ENCODE results near the gene UGT1A3.
"Not testable (repeated sequence)": the region's sequence is repeated elsewhere in the genome, so short reads cannot be mapped to it uniquely, and the experiment has no call there.

Gene UGT1A3

DNA sequence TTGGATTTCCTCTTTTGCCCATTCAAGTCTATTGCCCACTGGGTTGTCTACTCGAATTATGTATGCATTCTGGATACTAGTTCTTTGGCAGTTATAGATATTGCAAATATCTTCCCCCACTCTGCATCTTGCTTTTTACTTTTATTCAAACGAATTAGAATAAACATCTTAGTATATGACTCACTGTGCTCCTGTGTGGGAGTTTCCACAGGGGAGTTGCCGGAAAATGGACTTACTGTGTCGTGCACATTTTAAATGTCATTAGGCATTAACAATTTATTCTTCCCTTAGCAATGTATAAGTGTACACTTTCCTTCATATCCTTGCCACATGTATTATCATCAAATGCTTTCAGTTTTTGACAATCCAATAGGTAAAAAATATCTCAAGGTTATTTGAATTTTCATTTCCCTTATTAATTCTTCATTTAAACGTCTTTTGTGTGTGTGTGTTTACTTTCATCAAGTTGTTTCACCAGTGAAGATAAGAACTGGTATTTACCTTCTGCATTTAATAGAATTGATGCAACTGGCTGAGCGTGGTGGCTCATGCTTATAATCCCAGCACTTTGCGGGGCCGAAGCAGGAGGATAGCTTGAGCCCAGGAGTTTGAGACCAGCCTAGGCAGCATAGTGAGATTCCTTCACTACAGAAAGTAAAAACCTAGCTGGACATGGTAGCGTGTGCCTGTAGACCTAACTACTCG lies 20.8 kb upstream of the UGT1A3 start:
- no peak for DNase-seq (ENCODE audit: low read depth in 2 of 2)

GRCh38 chr2:233708942-233709341 lies 19.9 kb upstream of the UGT1A3 start:
- DNase-seq (ENCODE audit: low read depth in 2 of 2), result no peak

GRCh38 chr2:233711312-233712008 lies 17.4 kb upstream of the UGT1A3 start:
- peak; percentile 29 to 30 for DNase-seq (ENCODE audit: low read depth in 2 of 2)

DNA sequence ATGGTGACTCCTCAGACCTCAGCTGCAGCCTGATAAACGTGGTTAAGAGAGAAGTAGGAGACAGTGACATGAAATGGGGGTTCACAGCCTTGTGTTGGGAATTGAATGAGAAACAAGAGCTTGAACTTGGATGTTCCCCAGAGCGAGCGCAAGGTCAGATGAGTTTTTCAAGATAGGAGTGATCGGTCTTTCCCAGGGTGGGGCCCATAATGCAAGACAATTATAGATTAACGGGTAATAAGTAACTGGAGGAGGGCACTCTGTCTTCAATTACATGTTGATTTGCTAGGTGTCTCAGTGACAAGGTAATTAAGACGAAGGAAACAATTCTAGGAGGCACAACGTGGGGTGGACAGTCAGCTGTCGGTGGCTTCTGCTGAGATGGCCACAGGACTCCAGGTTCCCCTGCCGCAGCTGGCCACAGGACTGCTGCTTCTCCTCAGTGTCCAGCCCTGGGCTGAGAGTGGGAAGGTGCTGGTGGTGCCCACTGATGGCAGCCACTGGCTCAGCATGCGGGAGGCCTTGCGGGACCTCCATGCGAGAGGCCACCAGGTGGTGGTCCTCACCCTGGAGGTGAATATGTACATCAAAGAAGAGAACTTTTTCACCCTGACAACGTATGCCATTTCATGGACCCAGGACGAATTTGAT lies 16.1 kb upstream of the UGT1A3 start, which contains the start of gene UGT1A5:
UGT1A5 (plus strand) TSS at position 297 of the 651 bp plus-strand sequence; CDS start at position 382, 85 bp downstream.
- no peak for DNase-seq (ENCODE audit: low read depth in 2 of 2)

DNA sequence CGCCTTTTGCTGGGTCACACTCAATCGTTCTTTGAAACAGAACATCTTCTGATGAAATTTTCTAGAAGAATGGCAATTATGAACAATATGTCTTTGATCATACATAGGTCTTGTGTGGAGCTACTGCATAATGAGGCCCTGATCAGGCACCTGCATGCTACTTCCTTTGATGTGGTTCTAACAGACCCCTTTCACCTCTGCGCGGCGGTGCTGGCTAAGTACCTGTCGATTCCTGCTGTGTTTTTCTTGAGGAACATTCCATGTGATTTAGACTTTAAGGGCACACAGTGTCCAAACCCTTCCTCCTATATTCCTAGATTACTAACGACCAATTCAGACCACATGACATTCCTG lies 15.6 kb upstream of the UGT1A3 start:
- DNase-seq (ENCODE audit: low read depth in 2 of 2), result no peak

GRCh38 chr2:233714121-233714520 lies 14.7 kb upstream of the UGT1A3 start:
- DNase-seq (ENCODE audit: low read depth in 2 of 2), result no peak

DNA sequence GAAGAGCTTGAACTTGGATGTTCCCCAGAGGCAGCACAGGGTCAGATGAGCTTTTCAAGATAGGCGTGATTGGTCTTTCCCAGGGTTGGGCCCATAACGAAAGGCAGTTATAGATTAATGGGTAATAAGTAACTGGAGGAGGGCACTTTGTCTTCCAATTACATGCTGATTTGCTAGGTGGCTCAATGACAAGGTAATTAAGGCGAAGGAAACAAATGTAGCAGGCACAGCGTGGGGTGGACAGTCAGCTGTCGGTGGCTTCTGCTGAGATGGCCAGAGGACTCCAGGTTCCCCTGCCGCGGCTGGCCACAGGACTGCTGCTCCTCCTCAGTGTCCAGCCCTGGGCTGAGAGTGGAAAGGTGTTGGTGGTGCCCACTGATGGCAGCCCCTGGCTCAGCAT lies 10.3 kb upstream of the UGT1A3 start, which contains the start of gene UGT1A4:
UGT1A4 (plus strand) TSS at position 185 of the 400 bp plus-strand sequence; CDS start at position 270, 85 bp downstream.
- DNase-seq (ENCODE audit: low read depth in 2 of 2), result no peak

GRCh38 chr2:233736868-233737653 lies 8.2 kb downstream of the UGT1A3 start:
- DNase-seq (ENCODE audit: low read depth in 2 of 2), result not testable (repeated sequence)

- DNase-seq (ENCODE audit: low read depth in 2 of 2), result no peak
These were observed 12.0 kb downstream of the UGT1A3 start for GRCh38 chr2:233740870-233741269.

- no peak for DNase-seq (ENCODE audit: low read depth in 2 of 2)
These were observed 14.8 kb downstream of the UGT1A3 start for GRCh38 chr2:233743464-233744259.

DNA sequence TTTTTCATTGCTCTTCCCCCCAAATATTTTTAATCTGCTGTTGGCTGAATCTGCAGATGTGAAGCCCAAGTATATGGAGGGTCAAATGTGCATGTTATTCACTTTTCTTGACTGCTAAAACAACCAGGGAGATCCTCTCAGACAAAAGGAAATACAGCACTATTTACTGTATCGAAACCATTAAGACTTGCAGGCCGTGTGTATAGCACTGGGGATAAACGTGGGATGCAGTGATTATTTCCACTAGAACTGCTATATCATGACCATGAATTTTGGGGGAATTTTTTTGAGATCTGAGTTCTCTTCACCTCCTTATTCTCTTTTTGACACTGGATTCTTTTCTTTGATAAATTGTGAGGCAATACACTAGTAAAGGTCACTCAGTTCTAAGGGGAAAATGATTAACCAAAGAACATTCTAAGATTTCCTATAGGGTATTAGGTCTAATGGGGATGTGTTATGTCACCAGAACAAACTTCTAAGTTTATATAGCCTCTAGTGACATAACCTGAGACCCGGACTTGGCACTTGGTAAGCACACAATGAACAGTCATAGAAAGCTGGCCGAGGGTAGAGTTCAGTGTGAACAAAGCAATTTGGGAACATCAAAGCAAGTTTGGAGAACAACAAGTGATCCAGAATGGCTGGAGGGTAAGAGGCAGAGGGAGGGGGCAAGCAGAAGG lies 16.4 kb downstream of the UGT1A3 start:
- DNase-seq (ENCODE audit: low read depth in 2 of 2), result no peak

GRCh38 chr2:233745838-233746237 lies 17.0 kb downstream of the UGT1A3 start:
- not testable (repeated sequence) for DNase-seq (ENCODE audit: low read depth in 2 of 2)

GRCh38 chr2:233746475-233747282 lies 17.8 kb downstream of the UGT1A3 start:
- no peak for DNase-seq (ENCODE audit: low read depth in 2 of 2)

DNA sequence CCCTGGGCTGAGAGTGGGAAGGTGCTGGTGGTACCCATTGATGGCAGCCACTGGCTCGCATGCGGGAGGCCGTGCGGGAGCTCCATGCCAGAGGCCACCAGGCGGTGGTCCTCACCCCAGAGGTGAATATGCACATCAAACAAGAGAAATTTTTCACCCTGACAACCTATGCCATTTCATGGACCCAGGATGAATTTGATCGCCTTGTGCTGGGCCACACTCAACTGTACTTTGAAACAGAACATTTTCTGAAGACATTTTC lies 18.4 kb downstream of the UGT1A3 start:
- DNase-seq (ENCODE audit: low read depth in 2 of 2), result no peak

GRCh38 chr2:233750689-233751088 lies 21.8 kb downstream of the UGT1A3 start:
- not testable (repeated sequence) for DNase-seq (ENCODE audit: low read depth in 2 of 2)

DNA sequence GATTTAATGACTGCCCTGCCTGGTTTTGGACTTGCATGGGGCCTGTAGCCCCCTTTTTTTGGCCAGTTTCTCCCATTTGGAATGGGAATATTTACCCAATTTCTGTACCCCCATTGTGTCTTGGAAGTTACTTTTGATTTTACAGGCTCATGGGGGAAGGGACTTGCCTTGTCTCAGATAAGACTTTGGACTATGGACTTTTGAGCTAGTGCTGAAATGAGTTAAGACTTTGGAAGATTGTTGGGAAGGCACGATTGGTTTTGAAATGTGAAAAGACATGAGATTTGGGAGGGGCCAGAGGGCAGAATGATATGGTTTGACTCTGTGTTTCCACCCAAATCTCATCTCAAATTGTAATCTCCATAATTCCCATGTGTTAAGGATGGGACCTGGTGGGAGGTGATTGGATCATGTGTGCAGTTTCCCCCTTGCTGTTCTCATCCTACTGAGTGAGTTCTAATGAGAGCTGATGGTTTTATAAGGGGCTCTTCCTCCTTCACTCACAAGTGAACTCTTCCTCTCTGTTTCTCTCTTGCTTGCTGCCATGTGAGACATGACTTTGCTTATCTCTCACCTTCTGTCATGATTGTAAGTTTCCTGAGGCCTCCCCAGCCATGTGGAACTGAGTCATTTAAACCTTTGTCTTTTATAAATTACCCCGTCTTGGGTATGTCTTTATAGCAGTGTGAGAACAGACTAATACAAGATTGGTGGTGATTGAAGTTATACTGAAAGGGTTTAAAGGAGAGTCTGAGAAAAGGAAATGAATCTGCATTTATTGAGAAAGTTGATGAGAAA lies 22.6 kb downstream of the UGT1A3 start:
- not testable (repeated sequence) for DNase-seq (ENCODE audit: low read depth in 2 of 2)

GRCh38 chr2:233754872-233755611 lies 26.2 kb downstream of the UGT1A3 start:
- no peak for DNase-seq (ENCODE audit: low read depth in 2 of 2)

DNA sequence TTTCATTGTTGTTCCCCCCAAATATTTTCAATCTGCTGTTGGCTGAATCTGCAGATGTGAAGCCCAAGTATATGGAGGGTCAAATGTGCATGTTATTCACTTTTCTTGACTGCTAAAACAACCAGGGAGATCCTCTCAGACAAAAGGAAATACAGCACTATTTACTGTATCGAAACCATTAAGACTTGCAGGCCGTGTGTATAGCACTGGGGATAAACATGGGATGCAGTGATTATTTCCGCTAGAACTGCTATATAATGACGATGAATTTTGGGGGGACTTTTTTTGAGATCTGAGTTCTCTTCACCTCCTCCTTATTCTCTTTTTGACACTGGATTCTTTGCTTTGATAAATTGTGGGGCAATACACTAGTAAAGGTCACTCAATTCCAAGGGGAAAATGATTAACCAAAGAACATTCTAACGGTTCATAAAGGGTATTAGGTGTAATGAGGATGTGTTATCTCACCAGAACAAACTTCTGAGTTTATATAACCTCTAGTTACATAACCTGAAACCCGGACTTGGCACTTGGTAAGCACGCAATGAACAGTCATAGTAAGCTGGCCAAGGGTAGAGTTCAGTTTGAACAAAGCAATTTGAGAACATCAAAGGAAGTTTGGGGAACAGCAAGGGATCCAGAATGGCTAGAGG lies 27.7 kb downstream of the UGT1A3 start:
- DNase-seq (ENCODE audit: low read depth in 2 of 2), result no peak
